GM18517 (cell line): Measurements from ENCODE around the gene AFG3L2.

ENCODE experiments used
- ATAC-seq: cut with Tn5 transposase; IDR thresholded peaks from one replicate; pipeline ENCODE4 v1.9.1; 2021; ENCODE audit warnings: mild to moderate bottlenecking, moderate library complexity; ENCODE audit not compliant: unreplicated experiment

AFG3L2 gene

GRCh38 chr18:12282442-12283039 lies 94.5 kb downstream of the AFG3L2 start:
- ATAC-seq = no peak

GRCh38 chr18:12281861-12282260 lies 95.2 kb downstream of the AFG3L2 start:
- no peak for ATAC-seq

- no peak for ATAC-seq
These were observed 97.1 kb downstream of the AFG3L2 start for GRCh38 chr18:12279781-12280531.
